LHCN-M2 (cell line): ENCODE measurements around the gene IRF8. TPM values are rescaled to one million over a fixed set of nuclear protein-coding genes. Genes with fewer than 3 reads are reported as not detected.
"Not testable (repeated sequence)": the region's sequence is repeated elsewhere in the genome, so short reads cannot be mapped to it uniquely, and the experiment has no call there.

Source experiments
- DNase-seq: peaks from one replicate; pipeline ENCODE4 v3.0.0-alpha.2; 2012; ENCODE audit warnings: low read depth
- total RNA-seq: library from RNA; depleted of rRNA; stranded (reverse); fragments of >200 nt; gene quantifications from 2 replicates; pipeline ENCODE4 v1.2.3, GENCODE V29; 2014

The IRF8 gene
- total RNA-seq, 1 experiment from 2014 or later = not detected

GRCh38 chr16:85891776-85892166, 7.2 kb upstream of the IRF8 start:
- DNase-seq = no peak

- DNase-seq = no peak
Observed at GRCh38 chr16:85892760-85893159, 6.2 kb upstream of the IRF8 start.

- DNase-seq = no peak
Observed at GRCh38 chr16:85894266-85894665, 4.7 kb upstream of the IRF8 start.

- DNase-seq = no peak
Observed at GRCh38 chr16:85897382-85897781, 1.6 kb upstream of the IRF8 start.

- DNase-seq = no peak
Observed at GRCh38 chr16:85899444-85899843, 482 bp downstream of the IRF8 start.

- DNase-seq = no peak
Observed at GRCh38 chr16:85900027-85900792, 1.2 kb downstream of the IRF8 start.

- no peak for DNase-seq
Observed at GRCh38 chr16:85901110-85901509, 2.1 kb downstream of the IRF8 start.

GRCh38 chr16:85901773-85902365, 2.9 kb downstream of the IRF8 start:
- DNase-seq = no peak

GRCh38 chr16:85902366-85903155, 3.6 kb downstream of the IRF8 start:
- DNase-seq = no peak

- no peak for DNase-seq
Observed at GRCh38 chr16:85903559-85903958, 4.6 kb downstream of the IRF8 start.

GRCh38 chr16:85905110-85906095, 6.4 kb downstream of the IRF8 start:
- no peak for DNase-seq

- DNase-seq = no peak
Observed at GRCh38 chr16:85906349-85906748, 7.4 kb downstream of the IRF8 start.

GRCh38 chr16:85907231-85907630, 8.3 kb downstream of the IRF8 start:
- DNase-seq = not testable (repeated sequence)

- DNase-seq = no peak
Observed at GRCh38 chr16:85908444-85908843, 9.5 kb downstream of the IRF8 start.

- DNase-seq = no peak
Observed at GRCh38 chr16:85908889-85909589, 10.1 kb downstream of the IRF8 start.

- DNase-seq = no peak
Observed at GRCh38 chr16:85909932-85910853, 11.2 kb downstream of the IRF8 start.

- DNase-seq = no peak
Observed at GRCh38 chr16:85910854-85911247, 11.9 kb downstream of the IRF8 start.

GRCh38 chr16:85911251-85911930, 12.4 kb downstream of the IRF8 start:
- no peak for DNase-seq
